Natural killer cell treated with Interleukin-12 subunit alpha and Interleukin-12 subunit beta and Interleukin-15 and Interleukin-18, amount 100 ng/mL, for 72 hours (primary cell): Measurements from ENCODE around the gene EXD3. TPM values are rescaled to one million over a fixed set of nuclear protein-coding genes. Genes with fewer than 3 reads are reported as not detected.

ENCODE experiments used
- ATAC-seq, 2 donors: fragments of 150-1000 bp; cut with Tn5 transposase in 1 of 2; sonication (Bioruptor Pico), chemical (Tn5 transposase) in 1 of 2; 2 replicates each; pipeline ENCODE4 v1.10.0; 2021
- DNase-seq: peaks from one replicate; pipeline ENCODE4 v3.0.0; 2022; ENCODE audit warnings: low spot score
- H3K27ac Mint-ChIP-seq, 2 donors: 1 replicate in 1 of 2; 2 replicates in 1 of 2; pipeline ENCODE4 v1.8.0; 2022; ENCODE audit warnings: mixed read lengths in 2 of 2, mild to moderate bottlenecking in 1 of 2, moderate library complexity in 1 of 2
- H3K27me3 Mint-ChIP-seq, 2 donors: 1 replicate in 1 of 2; 2 replicates in 1 of 2; pipeline ENCODE4 v1.8.0; 2022; ENCODE audit warnings: mixed read lengths in 2 of 2
- H3K36me3 Mint-ChIP-seq: one replicate; pipeline ENCODE4 v1.8.0; 2022; ENCODE audit warnings: mixed read lengths
- H3K4me1 Mint-ChIP-seq, 2 donors: 1 replicate in 1 of 2; 2 replicates in 1 of 2; pipeline ENCODE4 v1.8.0; 2022; ENCODE audit warnings: low read depth in 2 of 2, mixed read lengths in 2 of 2, mild to moderate bottlenecking in 1 of 2
- H3K4me3 Mint-ChIP-seq: one replicate; pipeline ENCODE4 v1.8.0; 2022; ENCODE audit warnings: mixed read lengths
- H3K9me3 Mint-ChIP-seq: 2 replicates; pipeline ENCODE4 v1.8.0; 2022; ENCODE audit warnings: mixed read lengths
- total RNA-seq, 2 donors: library from RNA; stranded (reverse); gene quantifications; one replicate each; pipeline ENCODE4 v1.2.3, GENCODE V29; 2022

Gene EXD3
- total RNA-seq, 2 donors from 2014 or later = 7.6 to 7.9 TPM

- Mint-ChIP-seq H3K36me3 (no peaks in the 10 kb centered on the region), H3K27ac (no peak overlapping the region), H3K4me3 (no peak overlapping the region), H3K4me1 (no peaks in the 10 kb centered on the region), H3K27me3 (no peaks in the 10 kb centered on the region), H3K9me3 (no peaks in the 10 kb centered on the region)
- DNase-seq = peak; percentile 57
- no peak for ATAC-seq
Observed at GRCh38 chr9:137311171-137311985, 111.6 kb downstream of the EXD3 start.

GRCh38 chr9:137310189-137311052, 112.5 kb downstream of the EXD3 start:
- H3K9me3 Mint-ChIP-seq = no peaks in the 10 kb centered on the region
- no peaks in the 10 kb centered on the region for H3K36me3 Mint-ChIP-seq
- peak; percentile 49 for DNase-seq
- no peak for ATAC-seq
- H3K27me3 Mint-ChIP-seq = no peaks in the 10 kb centered on the region
- peaks cover 0 to 1% of the 10 kb centered on the region in 2 donors for H3K4me1 Mint-ChIP-seq
- no peak overlapping the region for H3K4me3 Mint-ChIP-seq
- no peak overlapping the region for H3K27ac Mint-ChIP-seq

GRCh38 chr9:137309368-137310188, 113.4 kb downstream of the EXD3 start:
- no peaks in the 10 kb centered on the region for H3K36me3 Mint-ChIP-seq
- H3K4me3 Mint-ChIP-seq = no peak overlapping the region

GRCh38 chr9:137308057-137308619, 114.8 kb downstream of the EXD3 start:
- H3K27ac Mint-ChIP-seq = no peak overlapping the region
- H3K9me3 Mint-ChIP-seq = no peaks in the 10 kb centered on the region
- no peaks in the 10 kb centered on the region for H3K27me3 Mint-ChIP-seq
- no peaks in the 10 kb centered on the region for H3K36me3 Mint-ChIP-seq
- DNase-seq (peak; percentile 54), ATAC-seq (no peak)
- H3K4me1 Mint-ChIP-seq = peaks cover 0 to 5% of the 10 kb centered on the region in 2 donors
- H3K4me3 Mint-ChIP-seq = no peak overlapping the region

More at GRCh38 chr9:137309368-137310188, 113.4 kb downstream of the EXD3 start:
- no peaks in the 10 kb centered on the region for H3K27me3 Mint-ChIP-seq
- peak; percentile 42 for DNase-seq
- H3K27ac Mint-ChIP-seq = no peak overlapping the region
- peaks cover 0 to 3% of the 10 kb centered on the region in 2 donors for H3K4me1 Mint-ChIP-seq
- H3K9me3 Mint-ChIP-seq = no peaks in the 10 kb centered on the region
- no peak for ATAC-seq

GRCh38 chr9:137307255-137308056, 115.5 kb downstream of the EXD3 start:
- Mint-ChIP-seq H3K9me3 (no peaks in the 10 kb centered on the region), H3K27ac (no peak overlapping the region), H3K27me3 (no peaks in the 10 kb centered on the region), H3K4me3 (no peak overlapping the region), H3K4me1 (peaks cover 0 to 5% of the 10 kb centered on the region in 2 donors), H3K36me3 (no peaks in the 10 kb centered on the region)
- ATAC-seq (no peak), DNase-seq (peak; percentile 58)

GRCh38 chr9:137306850-137307254, 116.1 kb downstream of the EXD3 start:
- peaks cover 0 to 5% of the 10 kb centered on the region in 2 donors for H3K4me1 Mint-ChIP-seq
- DNase-seq (peak; percentile 58), ATAC-seq (no peak)
- no peaks in the 10 kb centered on the region for H3K9me3 Mint-ChIP-seq
- H3K27me3 Mint-ChIP-seq = no peaks in the 10 kb centered on the region
- H3K27ac Mint-ChIP-seq = no peak overlapping the region
- no peaks in the 10 kb centered on the region for H3K36me3 Mint-ChIP-seq
- H3K4me3 Mint-ChIP-seq = no peak overlapping the region

- DNase-seq = peak; percentile 60
- ATAC-seq = no peak
- H3K4me3 Mint-ChIP-seq = no peak overlapping the region
Observed at GRCh38 chr9:137306066-137306849, 116.7 kb downstream of the EXD3 start.

GRCh38 chr9:137305798-137306065, 117.2 kb downstream of the EXD3 start:
- Mint-ChIP-seq H3K27ac (no peak overlapping the region), H3K27me3 (peaks cover 0 to 2% of the 10 kb centered on the region in 2 donors), H3K4me3 (no peak overlapping the region), H3K36me3 (no peaks in the 10 kb centered on the region), H3K9me3 (no peaks in the 10 kb centered on the region), H3K4me1 (peaks cover 0 to 7% of the 10 kb centered on the region in 2 donors)
- no peak for DNase-seq
- ATAC-seq = no peak

More at GRCh38 chr9:137306066-137306849, 116.7 kb downstream of the EXD3 start:
- Mint-ChIP-seq H3K27ac (no peak overlapping the region), H3K36me3 (no peaks in the 10 kb centered on the region), H3K4me1 (peaks cover 0 to 5% of the 10 kb centered on the region in 2 donors), H3K27me3 (no peaks in the 10 kb centered on the region), H3K9me3 (no peaks in the 10 kb centered on the region)

- H3K4me3 Mint-ChIP-seq = no peak overlapping the region
- peak; percentile 54 to 64 for ATAC-seq
Observed at GRCh38 chr9:137305060-137305797, 117.7 kb downstream of the EXD3 start.

GRCh38 chr9:137304383-137305059, 118.4 kb downstream of the EXD3 start:
- peaks cover 0 to 6% of the 10 kb centered on the region in 2 donors for H3K27me3 Mint-ChIP-seq
- no peaks in the 10 kb centered on the region for H3K36me3 Mint-ChIP-seq
- ATAC-seq (no peak), DNase-seq (peak; percentile 50)
- H3K27ac Mint-ChIP-seq = no peak overlapping the region
- H3K9me3 Mint-ChIP-seq = no peaks in the 10 kb centered on the region
- peaks cover 0 to 8% of the 10 kb centered on the region in 2 donors for H3K4me1 Mint-ChIP-seq
- H3K4me3 Mint-ChIP-seq = no peak overlapping the region

More at GRCh38 chr9:137305060-137305797, 117.7 kb downstream of the EXD3 start:
- Mint-ChIP-seq H3K27me3 (peaks cover 0 to 3% of the 10 kb centered on the region in 2 donors), H3K27ac (no peak overlapping the region), H3K36me3 (no peaks in the 10 kb centered on the region), H3K9me3 (no peaks in the 10 kb centered on the region), H3K4me1 (peaks cover 0 to 8% of the 10 kb centered on the region in 2 donors)
- peak; percentile 79 for DNase-seq

GRCh38 chr9:137303893-137304382, 119.0 kb downstream of the EXD3 start:
- DNase-seq (peak; percentile 54), ATAC-seq (no peak)
- peaks cover 0 to 6% of the 10 kb centered on the region in 2 donors for H3K27me3 Mint-ChIP-seq
- no peaks in the 10 kb centered on the region for H3K36me3 Mint-ChIP-seq
- peaks cover 0 to 8% of the 10 kb centered on the region in 2 donors for H3K4me1 Mint-ChIP-seq
- no peaks in the 10 kb centered on the region for H3K9me3 Mint-ChIP-seq
- no peak overlapping the region for H3K27ac Mint-ChIP-seq
- H3K4me3 Mint-ChIP-seq = no peak overlapping the region
